Upper lobe of right lung (tissue), 1 donor: ENCODE data around the gene PRKCA. TPM values are rescaled to one million over a fixed set of nuclear protein-coding genes. Genes with fewer than 3 reads are reported as not detected.

Experiments
- ATAC-seq: fragments of 200-7000 bp; cut with Tn5 transposase; one replicate; pipeline ENCODE4 v1.9.1; 2020; ENCODE audit warnings: mild to moderate bottlenecking, moderate library complexity
- DNase-seq: peaks from one replicate; pipeline ENCODE4 v3.0.0-alpha.2; 2020
- H3K27ac ChIP-seq: fragments of 200-600 bp; one replicate; pipeline ENCODE4 v1.8.0; 2022
- H3K27me3 ChIP-seq: fragments of 200-600 bp; one replicate; pipeline ENCODE4 v1.8.0; 2022; ENCODE audit warnings: mild to moderate bottlenecking
- H3K36me3 ChIP-seq: fragments of 200-600 bp; one replicate; pipeline ENCODE4 v1.8.0; 2022
- H3K4me1 ChIP-seq: fragments of 200-600 bp; one replicate; pipeline ENCODE4 v1.8.0; 2022
- H3K4me3 ChIP-seq: fragments of 200-600 bp; one replicate; pipeline ENCODE4 v1.8.0; 2022; ENCODE audit warnings: mild to moderate bottlenecking
- H3K9me3 ChIP-seq: fragments of 200-600 bp; one replicate; pipeline ENCODE4 v1.8.0; 2022
- intact Hi-C: fragments of 100-400 bp; cut with DNase I; formaldehyde crosslinking; loops from one replicate; pipeline ENCODE4 v1.11.0; 2022
- total RNA-seq: library from RNA; stranded (reverse); fragmentation: NEBNext Ultra II Directional; extraction: Animal tissue kit (Norgen Biotek cat#: 25700); gene quantifications from one replicate; pipeline ENCODE4 v1.2.1, GENCODE V29; 2021
- TF ChIP-seq, protein P1 (sequence below): fragments of 200-600 bp; IDR thresholded peaks from one replicate; pipeline ENCODE4 v1.8.0; 2022; ENCODE audit warnings: antibody characterized with exemption
- donor health status: DM: no; HTN: yes; CAD: no; lungs with severe emphysema.

PRKCA gene
- total RNA-seq, 1 donor from 2014 or later = 43.4 TPM

DNA sequence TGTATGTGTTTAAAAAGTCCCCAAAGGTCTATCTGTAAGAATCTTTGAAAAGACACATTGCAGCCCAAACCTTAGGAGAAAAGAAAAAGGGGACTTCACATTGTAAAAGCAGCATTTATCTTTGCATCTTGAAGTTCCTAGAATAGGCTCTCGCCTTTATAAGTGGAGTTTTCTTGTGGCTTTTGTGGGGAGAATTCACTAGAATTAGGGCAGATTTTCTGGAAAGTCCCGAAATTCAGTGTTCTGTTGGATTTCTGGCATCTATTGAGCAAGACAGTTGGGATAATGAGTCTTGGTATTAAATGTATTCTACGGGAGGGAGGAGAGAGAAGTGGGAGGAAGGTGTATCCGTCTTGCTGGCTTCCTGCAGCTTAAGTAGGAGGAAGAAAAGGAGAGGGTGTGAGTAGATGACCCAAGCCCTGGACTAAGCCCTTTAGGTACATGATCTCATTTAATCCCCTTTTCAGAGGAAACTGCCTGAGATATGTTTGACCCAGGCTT is 62.6 kb downstream of the PRKCA start:
- Histone ChIP-seq H3K27me3 (no peaks in the 10 kb centered on the region), H3K4me3 (no peak overlapping the region), H3K4me1 (no peaks in the 10 kb centered on the region), H3K27ac (no peak overlapping the region), H3K36me3 (no peaks in the 10 kb centered on the region), H3K9me3 (no peaks in the 10 kb centered on the region)
- TF ChIP-seq, protein P1, sequence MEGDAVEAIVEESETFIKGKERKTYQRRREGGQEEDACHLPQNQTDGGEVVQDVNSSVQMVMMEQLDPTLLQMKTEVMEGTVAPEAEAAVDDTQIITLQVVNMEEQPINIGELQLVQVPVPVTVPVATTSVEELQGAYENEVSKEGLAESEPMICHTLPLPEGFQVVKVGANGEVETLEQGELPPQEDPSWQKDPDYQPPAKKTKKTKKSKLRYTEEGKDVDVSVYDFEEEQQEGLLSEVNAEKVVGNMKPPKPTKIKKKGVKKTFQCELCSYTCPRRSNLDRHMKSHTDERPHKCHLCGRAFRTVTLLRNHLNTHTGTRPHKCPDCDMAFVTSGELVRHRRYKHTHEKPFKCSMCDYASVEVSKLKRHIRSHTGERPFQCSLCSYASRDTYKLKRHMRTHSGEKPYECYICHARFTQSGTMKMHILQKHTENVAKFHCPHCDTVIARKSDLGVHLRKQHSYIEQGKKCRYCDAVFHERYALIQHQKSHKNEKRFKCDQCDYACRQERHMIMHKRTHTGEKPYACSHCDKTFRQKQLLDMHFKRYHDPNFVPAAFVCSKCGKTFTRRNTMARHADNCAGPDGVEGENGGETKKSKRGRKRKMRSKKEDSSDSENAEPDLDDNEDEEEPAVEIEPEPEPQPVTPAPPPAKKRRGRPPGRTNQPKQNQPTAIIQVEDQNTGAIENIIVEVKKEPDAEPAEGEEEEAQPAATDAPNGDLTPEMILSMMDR = no peak
- DNase-seq (no peak), ATAC-seq (no peak)
- intact Hi-C loops = no loop called here

DNA sequence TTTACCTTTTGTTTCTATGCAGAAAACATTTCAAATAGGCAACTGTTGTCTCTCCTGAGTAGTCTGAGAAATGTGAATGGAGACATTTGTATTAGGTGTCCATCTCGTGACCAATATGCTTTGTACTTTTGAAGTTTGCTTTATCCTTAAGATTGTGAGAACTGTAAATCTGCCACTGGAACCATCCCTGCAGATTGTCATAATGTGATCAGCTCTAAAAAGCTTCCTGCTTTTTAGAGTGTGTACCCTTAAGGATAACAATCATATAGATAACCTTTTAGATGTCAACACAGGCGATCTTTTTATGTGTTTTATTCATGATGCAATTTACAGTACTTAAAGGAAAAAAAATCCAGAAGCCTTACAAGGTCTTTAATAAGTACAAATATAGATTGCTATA is 63.5 kb downstream of the PRKCA start:
- intact Hi-C loops = no loop called here
- H3K36me3 ChIP-seq = no peaks in the 10 kb centered on the region
- no peaks in the 10 kb centered on the region for H3K4me1 ChIP-seq
- TF ChIP-seq, protein P1 = no peak
- H3K9me3 ChIP-seq = no peaks in the 10 kb centered on the region
- no peak overlapping the region for H3K4me3 ChIP-seq
- no peak for ATAC-seq
- no peak overlapping the region for H3K27ac ChIP-seq
- H3K27me3 ChIP-seq = no peaks in the 10 kb centered on the region
- no peak for DNase-seq

DNA sequence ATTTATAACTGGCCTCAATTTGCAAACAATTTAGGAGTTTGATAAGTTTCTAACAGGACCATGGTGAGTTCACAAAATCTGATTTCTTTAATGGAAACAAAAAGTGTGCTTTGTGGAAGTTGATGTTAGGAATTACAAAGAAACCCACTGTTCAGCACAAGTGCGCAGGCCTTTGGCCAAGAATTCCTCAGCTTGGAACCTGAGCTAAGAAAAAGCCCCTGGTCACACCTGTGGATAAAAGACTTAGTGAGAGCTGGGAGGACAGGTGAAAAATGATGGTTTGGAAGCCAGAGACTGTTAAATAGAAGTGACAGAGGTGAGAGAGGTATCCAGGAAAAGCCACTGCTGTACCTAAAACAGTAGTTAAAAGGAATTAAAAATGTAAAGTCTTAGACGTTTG is 64.7 kb downstream of the PRKCA start:
- intact Hi-C loops = no loop called here
- Histone ChIP-seq H3K36me3 (no peaks in the 10 kb centered on the region), H3K4me1 (no peaks in the 10 kb centered on the region), H3K9me3 (no peaks in the 10 kb centered on the region), H3K4me3 (no peak overlapping the region), H3K27me3 (no peaks in the 10 kb centered on the region), H3K27ac (no peak overlapping the region)
- DNase-seq (no peak), ATAC-seq (no peak)
- TF ChIP-seq, protein P1 = no peak

DNA sequence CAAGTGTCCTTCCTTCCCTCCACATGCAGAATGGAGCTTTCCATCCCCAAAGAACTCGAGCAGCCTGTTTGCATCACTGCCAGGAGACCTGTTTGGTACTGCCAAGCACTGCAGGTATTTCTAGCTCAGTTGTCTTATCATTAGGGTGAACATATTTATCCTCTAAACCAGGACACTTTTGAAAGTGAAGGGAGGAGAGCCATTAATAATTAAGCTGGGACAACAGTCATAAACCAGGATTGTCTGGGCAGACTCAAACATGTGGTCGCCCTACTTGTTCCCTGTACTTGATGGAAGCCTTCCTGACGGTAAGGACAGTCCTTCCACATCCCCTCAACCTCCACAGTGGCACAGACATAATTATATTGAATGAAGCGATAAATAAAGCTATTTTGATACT is 67.4 kb downstream of the PRKCA start:
- TF ChIP-seq, protein P1 = no peak
- no peaks in the 10 kb centered on the region for H3K36me3 ChIP-seq
- H3K4me1 ChIP-seq = no peaks in the 10 kb centered on the region
- no peak overlapping the region for H3K27ac ChIP-seq
- H3K4me3 ChIP-seq = no peak overlapping the region
- no peak for ATAC-seq
- no peaks in the 10 kb centered on the region for H3K9me3 ChIP-seq
- intact Hi-C loops = no loop called here
- DNase-seq = no peak
- H3K27me3 ChIP-seq = no peaks in the 10 kb centered on the region

DNA sequence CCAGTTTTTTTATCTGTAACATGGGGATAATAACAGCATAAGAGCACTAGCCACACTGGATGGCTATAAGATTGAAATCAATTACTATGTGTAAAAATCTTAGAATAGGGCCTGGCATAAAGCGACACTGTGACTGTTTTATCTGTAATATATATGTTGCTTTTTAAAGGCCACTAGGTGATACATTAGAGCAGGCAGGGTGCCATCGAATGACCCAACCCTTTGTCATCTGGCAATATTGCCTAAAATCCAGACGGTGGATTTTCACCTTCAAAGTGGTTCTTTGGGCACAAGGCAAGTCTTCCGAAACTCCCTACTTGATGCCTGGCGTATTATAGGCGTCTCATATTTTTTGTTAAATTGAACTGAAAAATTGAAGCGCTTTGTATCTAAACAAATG is 69.1 kb downstream of the PRKCA start:
- Histone ChIP-seq H3K27ac (no peak overlapping the region), H3K9me3 (no peaks in the 10 kb centered on the region), H3K36me3 (no peaks in the 10 kb centered on the region), H3K4me3 (no peak overlapping the region), H3K27me3 (no peaks in the 10 kb centered on the region), H3K4me1 (no peaks in the 10 kb centered on the region)
- no peak for ATAC-seq
- intact Hi-C loops = no loop called here
- no peak for DNase-seq
- TF ChIP-seq, protein P1 = no peak

DNA sequence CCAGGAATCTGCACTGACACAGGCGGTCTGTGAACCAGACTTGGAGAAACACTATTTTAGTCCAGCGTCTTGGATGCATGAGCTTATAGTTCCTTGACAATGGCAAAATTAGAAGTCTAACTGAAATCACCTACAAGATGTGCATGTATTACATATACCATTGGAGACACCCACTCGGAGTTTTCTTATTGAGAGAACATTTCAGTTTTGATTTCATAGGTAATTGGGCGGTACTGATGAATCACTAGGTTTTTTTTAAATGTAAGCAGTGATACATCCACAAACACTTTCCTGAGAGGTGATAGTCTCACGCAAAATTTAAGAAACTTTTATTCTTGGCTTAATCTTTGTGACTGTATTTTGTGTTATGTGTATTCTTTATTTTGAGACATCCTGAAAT is 69.8 kb downstream of the PRKCA start:
- H3K9me3 ChIP-seq = no peaks in the 10 kb centered on the region
- ATAC-seq (no peak), DNase-seq (no peak)
- no peaks in the 10 kb centered on the region for H3K27me3 ChIP-seq
- H3K36me3 ChIP-seq = no peaks in the 10 kb centered on the region
- no peak overlapping the region for H3K4me3 ChIP-seq
- no peak overlapping the region for H3K27ac ChIP-seq
- intact Hi-C loops = no loop called here
- TF ChIP-seq, protein P1 = no peak
- H3K4me1 ChIP-seq = no peaks in the 10 kb centered on the region
